T-helper 9 cell (primary cell): Measurements from ENCODE around the gene FARP1.

Experiments used
- DNase-seq: peaks from one replicate; pipeline ENCODE4 v3.0.0-alpha.2; 2020

Gene FARP1

GRCh38 chr13:98176777-98177608 is 34.1 kb downstream of the FARP1 start, which contains the start of gene RNF113B:
Gene RNF113B (minus strand): TSS chr13:98177269. CDS start chr13:98177236, 33 bp downstream.
- no peak for DNase-seq

GRCh38 chr13:98180092-98180491 is 37.2 kb downstream of the FARP1 start:
- DNase-seq: no peak

DNA sequence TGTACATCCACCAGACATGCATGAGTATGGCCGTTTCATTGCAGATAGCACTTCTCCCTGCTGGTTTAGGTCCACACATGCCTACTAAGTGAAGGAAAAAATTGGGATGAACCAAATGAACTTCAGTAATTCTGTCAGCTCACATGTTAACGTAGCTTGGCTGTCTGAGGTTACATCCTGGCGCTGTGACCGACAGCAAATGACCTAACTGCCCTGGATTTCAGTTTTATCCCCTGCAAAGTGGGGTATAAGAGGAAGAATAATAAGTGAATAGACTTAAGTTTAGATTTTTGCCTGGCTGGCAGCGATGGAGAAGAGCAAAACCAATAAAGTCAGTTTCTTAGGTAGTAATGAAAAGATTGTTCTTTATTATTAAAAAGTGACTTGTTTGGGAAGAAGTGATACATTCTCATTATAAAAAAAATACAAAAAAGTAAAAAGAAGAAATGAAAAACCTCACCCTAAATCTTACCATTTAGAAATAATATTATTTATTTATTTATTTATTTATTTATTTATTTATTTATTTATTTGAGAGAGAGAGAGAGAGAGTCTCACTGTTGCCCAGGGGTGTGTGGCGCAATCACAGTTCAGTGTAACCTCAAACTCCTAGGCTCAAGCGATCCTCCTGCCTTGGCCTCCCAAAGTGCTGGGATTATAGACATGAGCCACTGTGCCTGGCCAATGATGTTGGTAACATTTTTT is 38.4 kb downstream of the FARP1 start:
- no peak for DNase-seq

GRCh38 chr13:98182153-98182552 is 39.3 kb downstream of the FARP1 start:
- no peak for DNase-seq

GRCh38 chr13:98182589-98182988 is 39.7 kb downstream of the FARP1 start:
- no peak for DNase-seq

- DNase-seq: no peak
Observed at GRCh38 chr13:98184792-98185191, 41.9 kb downstream of the FARP1 start.

GRCh38 chr13:98187155-98187964 is 44.5 kb downstream of the FARP1 start:
- DNase-seq: no peak

DNA sequence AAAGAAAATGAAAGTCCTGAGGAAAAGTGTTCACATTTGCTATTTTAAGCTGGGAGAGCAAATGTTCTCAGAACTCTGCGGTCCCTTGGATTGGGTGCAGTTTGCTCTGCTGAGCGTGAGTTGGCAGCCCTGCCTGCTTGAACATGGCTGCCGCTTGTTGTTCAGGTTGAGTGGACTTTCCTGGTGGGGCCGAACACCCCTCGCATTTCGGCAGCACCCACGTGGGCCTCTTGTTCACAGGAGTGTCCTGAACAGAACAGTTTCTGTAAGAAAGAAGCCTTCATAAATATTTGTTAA is 45.0 kb downstream of the FARP1 start:
- DNase-seq: no peak

- DNase-seq: no peak
Observed at GRCh38 chr13:98188544-98189166, 45.8 kb downstream of the FARP1 start.

DNA sequence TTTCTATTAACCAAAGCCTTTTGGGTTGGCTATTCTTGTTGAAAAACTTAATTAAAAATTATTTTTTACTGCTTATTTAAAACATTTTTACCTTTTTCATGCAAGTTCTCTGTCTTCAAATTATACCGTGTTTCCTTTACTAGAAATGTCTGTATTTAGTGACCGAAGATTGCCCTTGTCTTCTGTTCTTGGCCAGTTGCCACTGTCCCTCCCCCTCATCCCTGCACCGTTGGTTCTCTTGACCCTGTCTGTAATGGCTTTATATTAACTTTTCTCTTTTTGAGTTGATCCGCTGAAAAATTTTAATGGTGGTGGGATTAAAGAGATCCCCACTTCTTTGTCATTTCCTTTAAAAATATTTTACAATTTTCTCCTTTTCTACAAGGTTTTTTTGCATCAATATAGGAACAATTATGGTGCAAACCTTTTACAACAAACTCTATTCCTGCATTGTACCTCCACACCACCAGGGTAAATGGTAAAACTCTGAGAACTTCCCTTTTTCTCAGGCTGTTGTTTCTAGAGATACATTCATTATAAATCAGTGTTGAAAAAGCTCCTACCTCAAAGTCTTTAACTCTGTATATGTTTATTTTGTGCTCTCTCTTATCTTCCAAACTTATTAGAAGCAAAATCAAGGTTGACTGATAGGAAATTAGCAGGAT is 47.1 kb downstream of the FARP1 start:
- no peak for DNase-seq

GRCh38 chr13:98190889-98191444 is 48.1 kb downstream of the FARP1 start:
- DNase-seq: no peak

DNA sequence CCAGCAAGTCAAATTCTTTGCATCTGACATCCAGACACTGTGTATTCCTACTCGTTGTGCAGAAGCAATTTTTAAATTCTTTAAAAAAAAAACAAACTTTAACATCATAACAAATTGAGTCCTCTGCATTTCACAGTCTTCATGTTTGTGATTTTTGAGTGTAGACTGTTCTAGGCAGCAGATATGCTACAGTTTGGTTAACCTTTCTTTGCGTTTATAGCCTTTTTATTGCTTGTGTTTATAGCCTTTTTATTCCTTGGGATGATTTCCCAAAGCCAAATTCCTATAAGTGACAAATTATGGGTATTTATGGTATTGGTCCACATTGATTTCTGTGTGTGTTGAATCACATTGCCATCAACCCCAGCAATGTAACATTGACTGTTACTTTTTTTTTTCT is 49.1 kb downstream of the FARP1 start:
- DNase-seq: no peak

GRCh38 chr13:98195054-98195791 is 52.3 kb downstream of the FARP1 start:
- no peak for DNase-seq

GRCh38 chr13:98198683-98199082 is 55.8 kb downstream of the FARP1 start:
- no peak for DNase-seq

DNA sequence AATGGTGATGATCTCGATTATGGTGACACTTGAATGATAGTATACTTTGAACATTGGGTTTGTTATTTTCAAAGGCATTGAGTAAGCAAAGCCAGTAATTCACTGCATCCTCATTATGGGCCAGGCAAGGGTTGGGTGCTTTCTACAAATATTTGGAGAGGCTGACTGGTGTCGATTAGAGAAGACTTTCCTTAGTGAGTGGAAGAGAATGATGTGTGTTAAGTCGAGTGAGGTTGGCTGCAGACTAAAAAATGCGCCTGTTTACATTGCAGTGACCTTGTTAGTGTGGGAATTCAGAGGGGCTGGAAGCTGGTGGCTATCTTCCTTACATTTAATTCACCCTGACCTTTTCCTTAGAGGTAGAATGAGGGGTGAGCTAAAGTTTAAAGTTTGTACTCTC is 56.6 kb downstream of the FARP1 start:
- no peak for DNase-seq

- DNase-seq: no peak
Observed at GRCh38 chr13:98200211-98200878, 57.5 kb downstream of the FARP1 start.

GRCh38 chr13:98201189-98201588 is 58.3 kb downstream of the FARP1 start:
- no peak for DNase-seq

DNA sequence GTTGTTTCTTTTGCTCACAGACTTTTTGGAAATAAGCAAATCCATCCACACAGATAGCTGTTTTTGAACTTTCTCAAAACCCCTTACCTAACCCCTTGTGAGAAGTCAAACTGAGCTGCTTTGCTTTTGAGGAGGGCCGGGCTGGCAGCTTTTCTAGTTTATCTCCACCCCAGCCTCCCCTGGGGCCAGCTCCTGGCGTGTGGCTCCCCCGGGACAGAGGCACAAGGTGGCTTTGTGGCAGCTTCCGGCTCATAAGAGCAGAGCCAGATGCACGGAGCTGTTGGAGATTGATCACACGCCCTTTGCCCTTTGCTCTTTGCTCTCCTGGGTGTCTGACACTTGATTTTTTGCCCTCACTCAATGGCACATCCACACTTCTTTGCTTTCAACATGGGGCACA is 59.1 kb downstream of the FARP1 start:
- no peak for DNase-seq

DNA sequence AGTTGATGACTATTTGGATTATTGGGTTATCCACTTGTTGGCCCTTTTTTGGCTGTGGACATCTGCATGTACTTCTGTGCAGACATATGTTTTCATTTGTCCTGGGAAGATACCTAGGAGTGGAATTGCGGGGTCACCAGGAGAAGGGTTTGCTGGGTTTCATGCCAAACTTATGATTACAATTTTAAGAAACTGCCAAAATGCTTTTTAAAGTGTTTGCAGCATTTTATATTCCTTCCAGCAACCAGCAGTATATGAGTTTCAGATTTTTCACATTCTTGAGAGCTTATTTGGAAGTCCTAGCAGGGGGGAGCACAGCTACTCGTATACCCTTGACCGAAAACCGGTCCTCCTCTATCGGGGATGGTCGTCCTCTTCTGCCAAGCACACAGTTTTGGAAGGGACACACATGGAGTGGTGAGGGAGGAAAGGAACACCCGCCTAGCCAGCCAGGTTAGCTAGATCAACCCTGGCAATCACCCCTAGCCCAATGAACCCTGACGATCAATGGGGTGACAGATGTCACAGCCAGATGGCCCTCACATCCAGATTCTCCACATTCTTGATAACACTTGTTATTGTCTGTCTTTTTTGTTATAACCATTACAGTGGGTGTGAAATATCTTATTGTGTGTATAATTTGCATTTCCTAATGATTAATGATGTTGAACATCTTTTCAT is 60.9 kb downstream of the FARP1 start:
- no peak for DNase-seq

- DNase-seq: no peak
Observed at GRCh38 chr13:98204546-98204945, 61.7 kb downstream of the FARP1 start.
